Globus pallidus (tissue), 1 donor: Measurements from ENCODE around the gene CFAP92.
"Not testable (repeated sequence)": the region's sequence is repeated elsewhere in the genome, so short reads cannot be mapped to it uniquely, and the experiment has no call there.

Source experiments
- DNase-seq: peaks from one replicate; pipeline ENCODE4 v3.0.0-alpha.2; 2015; ENCODE audit warnings: low spot score

The CFAP92 gene

GRCh38 chr3:128889139-128889894, 104.6 kb downstream of the CFAP92 start:
- DNase-seq, result no peak

- DNase-seq, result no peak
Measured at GRCh38 chr3:128884992-128885391, 108.9 kb downstream of the CFAP92 start.

- DNase-seq, result no peak
Measured at GRCh38 chr3:128882719-128883118, 111.2 kb downstream of the CFAP92 start.

- DNase-seq, result no peak
Measured at GRCh38 chr3:128881576-128881975, 112.3 kb downstream of the CFAP92 start.

GRCh38 chr3:128880455-128880854, 113.4 kb downstream of the CFAP92 start:
- not testable (repeated sequence) for DNase-seq

DNA sequence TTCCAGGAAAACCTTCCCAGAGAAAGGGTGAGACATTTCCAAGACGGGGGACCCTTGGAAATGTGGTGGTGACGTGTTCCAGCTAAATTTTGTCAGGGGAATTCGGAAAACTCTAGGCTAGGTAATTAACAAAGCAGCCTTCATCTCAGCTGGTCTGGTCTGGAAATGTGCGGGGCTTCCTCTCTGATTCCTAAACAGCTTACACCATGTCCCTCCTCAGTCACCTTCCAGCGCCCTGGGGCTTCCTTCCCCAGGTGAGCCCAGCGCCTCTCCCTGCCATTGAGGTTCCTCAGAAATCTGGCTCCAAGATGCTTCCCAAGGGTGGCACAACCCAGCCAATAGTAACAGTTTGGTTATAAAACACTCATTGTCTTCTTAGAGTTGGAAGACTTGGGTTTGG, 113.9 kb downstream of the CFAP92 start:
- DNase-seq, result no peak

- DNase-seq, result peak; percentile 97
Measured at GRCh38 chr3:128879125-128879969, 114.5 kb downstream of the CFAP92 start, which contains the start of gene ACAD9. Gene ACAD9 (plus strand): TSS chr3:128879620. CDS start chr3:128879692, 72 bp downstream.

DNA sequence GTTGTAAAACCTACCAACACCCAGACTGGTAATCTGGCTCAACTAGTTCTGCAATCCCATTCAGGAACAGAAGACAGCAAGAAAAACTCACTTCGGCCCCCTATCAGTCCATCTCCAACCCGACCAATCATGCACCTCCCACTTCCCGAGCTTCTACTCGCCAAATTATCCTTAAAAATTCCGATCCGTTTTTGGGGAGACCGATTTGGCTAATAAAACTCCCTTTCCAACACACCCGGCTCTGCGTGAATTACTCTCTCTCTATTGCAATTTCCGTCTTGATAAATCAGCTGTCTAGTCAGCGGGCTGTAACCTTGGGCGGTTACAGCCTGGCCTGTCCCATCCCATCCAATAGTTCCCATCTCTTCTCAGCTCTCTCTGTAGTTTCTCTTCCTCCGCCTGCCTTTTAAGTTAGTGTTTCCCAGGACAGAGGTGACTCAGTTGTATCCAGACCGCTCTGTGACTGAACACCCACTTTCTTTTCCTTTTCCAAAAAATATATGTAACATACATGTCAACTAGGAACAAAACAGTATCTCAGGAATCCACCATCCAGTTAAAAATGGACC, 115.2 kb downstream of the CFAP92 start:
- no peak for DNase-seq

DNA sequence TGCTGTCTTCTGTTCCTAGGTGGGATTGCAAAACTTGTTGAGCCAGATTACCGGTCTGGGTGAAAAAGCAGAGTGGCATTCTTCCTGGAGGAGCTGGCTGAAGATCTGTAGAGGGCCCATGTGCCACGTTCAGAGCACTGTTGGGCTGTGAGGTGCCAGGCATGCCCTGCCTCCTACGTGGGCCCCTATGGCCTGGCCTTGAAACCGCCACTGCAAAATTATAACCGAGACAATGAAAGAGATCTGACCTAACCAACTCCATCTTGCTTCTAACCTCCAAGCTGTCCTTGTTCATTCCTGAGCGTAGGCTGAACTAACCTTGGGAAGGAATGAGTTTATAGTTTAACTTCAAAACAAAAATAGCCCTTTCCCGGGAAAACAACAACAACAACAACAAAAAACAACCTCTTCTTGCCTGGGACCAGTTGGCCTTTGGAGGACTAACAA, 115.8 kb downstream of the CFAP92 start:
- no peak for DNase-seq

- peak; percentile 26 for DNase-seq
Measured at GRCh38 chr3:128875556-128876120, 118.2 kb downstream of the CFAP92 start.

DNA sequence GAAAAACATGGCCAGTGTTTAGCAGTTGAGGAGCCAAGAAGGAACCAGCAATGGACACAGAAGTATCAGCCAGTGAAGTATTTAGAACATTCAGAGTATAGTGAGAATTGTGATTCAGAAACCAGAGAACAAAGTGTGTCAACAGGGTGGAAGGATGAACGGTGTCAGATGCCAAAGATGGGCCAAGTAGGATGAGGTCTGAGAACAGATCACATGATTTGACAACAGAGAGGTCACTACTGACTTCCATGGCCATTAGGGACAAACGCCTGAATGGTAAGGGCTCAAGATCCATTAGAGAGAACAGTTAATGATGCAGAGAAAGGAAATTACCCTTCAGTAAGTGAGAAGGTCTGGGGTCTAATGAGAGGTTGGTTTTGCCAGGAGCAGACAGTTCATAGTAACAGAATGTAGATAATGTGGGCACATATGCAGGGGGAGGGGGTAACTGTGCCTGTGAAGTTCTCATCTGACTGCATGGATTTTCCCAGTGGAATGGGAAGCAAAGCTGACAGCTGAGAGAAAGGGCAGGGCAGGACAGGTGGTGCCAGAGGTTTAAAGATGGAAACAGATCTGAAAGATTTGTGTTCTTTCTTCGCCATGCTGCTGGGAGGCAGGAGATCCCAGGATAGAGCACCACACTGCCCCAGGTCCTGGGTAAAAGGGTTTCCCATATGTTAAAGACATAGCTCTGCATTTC, 119.2 kb downstream of the CFAP92 start:
- no peak for DNase-seq

DNA sequence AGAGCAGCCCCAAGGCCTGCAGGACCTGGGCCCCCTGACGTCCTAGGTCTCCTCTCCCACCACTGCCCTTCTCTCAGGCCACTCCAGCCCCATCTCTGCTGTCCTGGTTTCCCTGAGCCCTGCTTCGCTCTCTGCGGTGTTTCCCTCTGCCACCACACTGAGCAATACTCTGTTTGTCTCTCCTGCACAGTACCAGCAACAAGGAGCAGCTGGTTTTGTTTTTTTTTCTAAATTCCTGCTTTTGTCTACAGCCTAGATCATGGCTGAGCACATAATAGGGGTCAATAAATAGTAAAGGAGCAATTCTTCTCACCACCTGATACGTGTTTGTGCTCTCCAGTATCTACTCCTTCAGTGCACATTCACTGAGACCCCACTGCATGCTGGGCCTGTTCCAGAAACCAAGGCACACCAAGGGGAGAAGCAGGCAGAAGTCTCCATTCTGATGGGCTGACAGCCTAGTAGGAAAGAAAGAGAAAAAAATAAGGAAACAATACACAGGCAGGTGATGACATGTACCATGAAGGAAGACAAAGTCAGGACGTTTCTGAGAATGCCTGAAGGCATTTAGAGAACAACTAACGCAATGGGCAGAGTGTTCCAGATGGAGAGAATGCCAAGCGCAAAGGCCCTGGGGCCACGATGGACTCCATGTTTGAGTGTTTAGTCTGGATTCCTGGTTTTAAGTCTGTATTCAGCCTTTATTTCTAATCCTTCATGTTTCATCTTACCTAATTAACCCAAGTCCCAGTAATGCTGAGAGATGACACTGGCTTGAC, 120.4 kb downstream of the CFAP92 start:
- DNase-seq, result no peak

GRCh38 chr3:128872744-128873143, 121.1 kb downstream of the CFAP92 start:
- DNase-seq, result no peak

GRCh38 chr3:128872282-128872681, 121.6 kb downstream of the CFAP92 start:
- DNase-seq, result no peak

- DNase-seq, result no peak
Measured at GRCh38 chr3:128870347-128870746, 123.5 kb downstream of the CFAP92 start.

GRCh38 chr3:128867200-128868125, 126.4 kb downstream of the CFAP92 start:
- DNase-seq, result no peak

DNA sequence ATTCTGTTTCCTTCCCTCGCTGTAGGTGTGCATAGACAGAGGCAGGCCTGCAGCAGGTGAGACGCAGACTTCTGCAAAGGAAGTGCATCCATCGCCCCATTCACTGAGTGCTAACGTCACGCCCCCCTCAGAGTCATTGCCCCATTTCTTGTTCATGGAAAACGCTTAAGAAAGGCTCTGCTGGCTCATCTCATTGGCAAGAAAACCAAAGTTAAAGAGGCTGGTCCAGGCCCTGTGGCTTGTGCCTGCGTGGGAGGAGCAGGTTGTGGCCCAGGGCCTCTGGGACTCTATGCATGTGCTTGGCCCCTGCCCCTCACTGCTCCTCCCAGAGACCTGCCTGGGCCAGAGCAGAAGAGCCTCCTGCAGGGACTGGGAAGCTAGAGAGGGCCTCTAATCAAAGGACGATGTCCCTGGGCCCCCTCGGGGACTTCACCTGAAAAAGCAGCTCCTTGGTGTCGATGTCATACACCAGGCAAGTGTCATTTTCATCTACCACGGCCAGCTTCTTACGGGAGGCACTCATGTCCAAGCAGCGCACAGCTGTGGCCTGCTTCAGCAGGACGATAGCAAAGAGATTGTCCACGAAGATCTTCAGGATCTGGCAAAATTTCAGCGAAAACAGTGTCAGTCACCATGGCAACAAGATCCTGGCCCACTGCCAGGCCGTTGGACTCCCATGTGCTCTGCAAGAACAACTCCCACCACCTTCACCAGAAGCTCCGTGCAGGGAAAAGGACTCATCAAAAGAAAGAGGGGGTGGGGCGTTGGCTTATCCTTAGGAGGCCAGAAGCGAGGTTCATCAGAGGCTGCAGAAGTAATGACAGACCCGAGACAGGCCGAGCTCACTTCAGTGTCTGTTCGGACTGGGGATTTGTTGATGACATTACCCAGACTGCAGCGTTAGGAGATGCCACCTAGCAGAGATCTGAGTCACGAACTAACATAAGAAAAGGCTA, 128.7 kb downstream of the CFAP92 start:
- peak; percentile 37 for DNase-seq

DNA sequence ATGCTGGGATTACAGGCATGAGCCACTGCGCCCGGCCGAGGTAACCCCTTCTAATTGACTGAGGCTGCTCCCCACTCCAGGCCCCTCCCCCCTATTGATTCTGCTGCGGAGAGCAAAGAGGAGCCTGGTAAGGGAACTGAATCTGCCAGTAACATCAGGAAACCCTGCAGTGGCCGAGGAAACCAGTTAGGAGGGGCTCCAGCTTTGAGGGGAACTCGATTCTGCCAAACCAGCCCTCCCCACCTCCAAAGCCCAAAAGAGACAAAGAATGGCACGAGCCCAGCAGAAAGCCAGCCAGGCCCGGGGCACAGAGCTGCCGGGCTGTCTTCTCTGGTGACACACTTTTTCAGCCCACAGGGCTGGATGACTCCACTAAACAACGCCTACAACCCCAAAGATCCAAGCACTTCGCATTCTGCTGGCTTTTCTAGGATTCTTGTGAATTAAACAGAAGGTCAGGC, 129.5 kb downstream of the CFAP92 start:
- DNase-seq, result peak; percentile 74
